Epidermal melanocyte (primary cell): ENCODE measurements around the gene ORMDL2.
"Not testable (repeated sequence)": the region's sequence is repeated elsewhere in the genome, so short reads cannot be mapped to it uniquely, and the experiment has no call there.

Source experiments
- DNase-seq: peaks from one replicate; pipeline ENCODE4 v3.0.0; 2011; ENCODE audit warnings: low spot score; ENCODE audit not compliant: insufficient read length

Gene ORMDL2

DNA sequence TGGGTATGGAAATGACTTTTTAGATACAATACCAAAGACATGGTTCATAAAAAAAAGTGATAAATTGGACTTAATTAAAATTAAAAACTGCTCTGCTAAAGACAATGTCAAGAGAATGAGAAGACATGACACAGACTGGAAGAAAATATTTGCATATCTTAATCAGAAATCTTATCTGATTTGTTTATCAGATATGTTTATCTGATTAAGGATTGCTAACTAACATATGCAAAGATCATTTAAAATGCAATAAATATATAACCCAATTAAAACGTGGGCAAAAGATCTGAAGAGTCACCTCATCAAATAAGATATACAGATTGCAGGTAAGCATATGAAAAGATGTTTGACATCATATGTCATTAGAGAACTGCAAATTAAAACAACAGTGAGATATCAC, 34.9 kb downstream of the ORMDL2 start:
- DNase-seq: no peak

GRCh38 chr12:55861396-55861795, 43.6 kb downstream of the ORMDL2 start:
- DNase-seq: no peak

GRCh38 chr12:55861871-55862270, 44.0 kb downstream of the ORMDL2 start:
- no peak for DNase-seq

DNA sequence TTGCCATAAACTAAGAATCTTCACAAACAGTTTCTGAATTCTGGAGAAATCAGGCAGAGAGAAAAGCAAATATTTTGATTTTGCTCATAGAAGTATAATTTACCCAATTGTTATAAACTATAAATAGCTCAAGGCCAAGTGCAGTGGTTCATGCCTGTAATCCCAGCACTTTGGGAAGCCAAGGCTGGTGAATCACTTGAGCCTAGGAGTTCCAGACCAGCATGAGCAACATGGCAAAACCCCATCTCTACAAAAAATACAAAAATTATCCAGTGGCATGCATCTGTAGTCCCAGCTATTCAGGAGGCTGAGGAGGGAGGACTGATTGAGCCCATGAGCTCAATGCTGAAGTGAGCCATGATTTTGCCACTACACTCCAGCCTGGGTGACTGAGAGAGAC, 44.4 kb downstream of the ORMDL2 start:
- DNase-seq: no peak

GRCh38 chr12:55862931-55863330, 45.1 kb downstream of the ORMDL2 start:
- DNase-seq: not testable (repeated sequence)

GRCh38 chr12:55865327-55865726, 47.5 kb downstream of the ORMDL2 start:
- DNase-seq: no peak

- DNase-seq: not testable (repeated sequence)
These were observed 48.7 kb downstream of the ORMDL2 start for GRCh38 chr12:55866454-55867004.
